HEK293 (cell line): Measurements from ENCODE around the gene LIN54.

ENCODE experiments used
- CTCF ChIA-PET: fragments of 350-600 bp; formaldehyde crosslinking; extraction: SDS; loops from one replicate; lab custom pipeline; 2021; ENCODE audit warnings: antibody characterized with exemption; lab: Yijun Ruan, JAX
- POLR2A ChIA-PET: fragments of 300-600 bp; formaldehyde crosslinking; extraction: SDS; loops from one replicate; lab custom pipeline; 2020; ENCODE audit warnings: antibody characterized with exemption, inconsistent platforms; lab: Yijun Ruan, JAX
- H3K27ac ChIP-seq: fragments of 200-500 bp; sonication (Bioruptor generic); 2 replicates; pipeline ENCODE4 v1.5.1; 2014; ENCODE audit warnings: low read depth, low read length, control low read depth, inconsistent platforms; ENCODE audit errors: extremely low read depth
- H3K36me3 ChIP-seq, 2 experiments: fragments of 200-500 bp in 1 of 2; sonication (Bioruptor generic) in 1 of 2; 1 replicate in 1 of 2; 2 replicates in 1 of 2; pipeline ENCODE4 v1.5.1; 2014 to 2017; ENCODE audit warnings: inconsistent platforms in 2 of 2, low read length in 2 of 2; ENCODE audit not compliant: control insufficient read depth in 2 of 2, insufficient read depth in 1 of 2
- H3K4me1 ChIP-seq: fragments of 200-500 bp; sonication (Bioruptor generic); 2 replicates; pipeline ENCODE4 v1.5.1; 2014; ENCODE audit warnings: mild to moderate bottlenecking, low read length, inconsistent platforms; ENCODE audit not compliant: control insufficient read depth, insufficient read depth
- H3K4me3 ChIP-seq: 2 replicates; pipeline ENCODE4 v1.5.1; 2011; ENCODE audit warnings: low read depth, mild to moderate bottlenecking, control low read depth, low read length, moderate library complexity
- H3K9me3 ChIP-seq: fragments of 200-500 bp; sonication (Bioruptor generic); 2 replicates; pipeline ENCODE4 v1.5.1; 2014; ENCODE audit warnings: low read depth, low read length, inconsistent platforms; ENCODE audit not compliant: control insufficient read depth, insufficient read depth
- ELK4 ChIP-seq: IDR thresholded peaks from 2 replicates; pipeline ENCODE4 v1.6.1; 2011; ENCODE audit warnings: mild to moderate bottlenecking, low read depth, low read length, borderline replicate concordance
- FEZF1 ChIP-seq: fragments of 450-650 bp; formaldehyde crosslinking; IDR thresholded peaks from 2 replicates; pipeline ENCODE4 v1.5.1; 2016; ENCODE audit warnings: missing biosample characterization, missing genetic modification characterization
- HOXC10 ChIP-seq: sonication (generic); formaldehyde crosslinking; IDR thresholded peaks from 2 replicates; pipeline ENCODE4 v1.8.1; 2023; ENCODE audit warnings: mild to moderate bottlenecking, missing genetic modification reagents
- HOXD13 ChIP-seq: sonication (generic); formaldehyde crosslinking; IDR thresholded peaks from 2 replicates; pipeline ENCODE4 v1.8.0; 2022; ENCODE audit warnings: missing genetic modification reagents, borderline replicate concordance
- KLF1 ChIP-seq: fragments of 450-650 bp; formaldehyde crosslinking; IDR thresholded peaks from 2 replicates; pipeline ENCODE4 v1.5.1; 2016; ENCODE audit warnings: missing biosample characterization, missing genetic modification characterization
- MEIS1 ChIP-seq: sonication (generic); formaldehyde crosslinking; IDR thresholded peaks from 2 replicates; pipeline ENCODE4 v1.8.1; 2022; ENCODE audit warnings: missing genetic modification reagents, mild to moderate bottlenecking, borderline replicate concordance
- PRDM1 ChIP-seq: fragments of 450-650 bp; formaldehyde crosslinking; IDR thresholded peaks from 2 replicates; pipeline ENCODE4; 2016; ENCODE audit warnings: missing biosample characterization, missing genetic modification characterization
- PRDM6 ChIP-seq: fragments of 450-650 bp; formaldehyde crosslinking; IDR thresholded peaks from 2 replicates; pipeline ENCODE4 v1.5.1; 2017; ENCODE audit warnings: missing biosample characterization, missing genetic modification characterization
- RBAK ChIP-seq: fragments of 450-650 bp; formaldehyde crosslinking; IDR thresholded peaks from 2 replicates; pipeline ENCODE4 v1.5.1; 2016; ENCODE audit warnings: missing biosample characterization, missing genetic modification characterization
- SCRT2 ChIP-seq: fragments of 450-650 bp; formaldehyde crosslinking; IDR thresholded peaks from 2 replicates; pipeline ENCODE4 v1.5.1; 2016; ENCODE audit warnings: missing biosample characterization, missing genetic modification characterization
- SP7 ChIP-seq: fragments of 450-650 bp; formaldehyde crosslinking; IDR thresholded peaks from 2 replicates; pipeline ENCODE4 v1.5.1; 2016; ENCODE audit warnings: missing biosample characterization, missing genetic modification characterization
- ZBTB21 ChIP-seq: fragments of 450-650 bp; formaldehyde crosslinking; IDR thresholded peaks from 2 replicates; pipeline ENCODE4 v1.5.1; 2017; ENCODE audit warnings: missing biosample characterization, missing genetic modification characterization
- ZBTB44 ChIP-seq: fragments of 450-650 bp; IDR thresholded peaks from 2 replicates; pipeline ENCODE4 v1.5.1; 2018; ENCODE audit warnings: missing biosample characterization, mild to moderate bottlenecking, missing genetic modification characterization
- ZBTB7A ChIP-seq: fragments of 450-650 bp; formaldehyde crosslinking; IDR thresholded peaks from 2 replicates; pipeline ENCODE4 v1.5.1; 2016; ENCODE audit warnings: low read depth, missing biosample characterization, missing genetic modification characterization
- ZNF10 ChIP-seq: fragments of 450-650 bp; formaldehyde crosslinking; IDR thresholded peaks from 2 replicates; pipeline ENCODE4 v1.5.1; 2017; ENCODE audit warnings: missing biosample characterization, missing genetic modification characterization
- ZNF138 ChIP-seq: fragments of 450-650 bp; formaldehyde crosslinking; IDR thresholded peaks from 2 replicates; pipeline ENCODE4 v1.5.1; 2016; ENCODE audit warnings: missing biosample characterization, missing genetic modification characterization, borderline replicate concordance
- ZNF146 ChIP-seq: fragments of 450-650 bp; formaldehyde crosslinking; IDR thresholded peaks from 2 replicates; pipeline ENCODE4 v1.5.1; 2016; ENCODE audit warnings: missing biosample characterization, missing genetic modification characterization
- ZNF2 ChIP-seq: fragments of 450-650 bp; formaldehyde crosslinking; IDR thresholded peaks from 2 replicates; pipeline ENCODE4 v1.5.1; 2016; ENCODE audit warnings: missing biosample characterization, missing genetic modification characterization
- ZNF211 ChIP-seq: fragments of 450-650 bp; formaldehyde crosslinking; IDR thresholded peaks from 2 replicates; pipeline ENCODE4 v1.5.1; 2016; ENCODE audit warnings: low read depth, missing biosample characterization, missing genetic modification characterization
- ZNF335 ChIP-seq: fragments of 450-650 bp; formaldehyde crosslinking; conservative IDR thresholded peaks from 2 replicates; pipeline ENCODE4 v1.5.1; 2016; ENCODE audit warnings: missing biosample characterization, missing genetic modification characterization
- ZNF366 ChIP-seq: fragments of 450-650 bp; formaldehyde crosslinking; conservative IDR thresholded peaks from 2 replicates; pipeline ENCODE4 v1.5.1; 2016; ENCODE audit warnings: missing biosample characterization, missing genetic modification characterization
- ZNF37A ChIP-seq: fragments of 450-650 bp; IDR thresholded peaks from 2 replicates; pipeline ENCODE4 v1.5.1; 2018; ENCODE audit warnings: missing biosample characterization, missing genetic modification characterization
- ZNF394 ChIP-seq: fragments of 450-650 bp; formaldehyde crosslinking; IDR thresholded peaks from 2 replicates; pipeline ENCODE4 v1.5.1; 2016; ENCODE audit warnings: missing biosample characterization, missing genetic modification characterization, mild to moderate bottlenecking, moderate library complexity, borderline replicate concordance
- ZNF473 ChIP-seq: fragments of 450-650 bp; formaldehyde crosslinking; IDR thresholded peaks from 2 replicates; pipeline ENCODE4 v1.5.1; 2017; ENCODE audit warnings: missing biosample characterization, missing genetic modification characterization
- ZNF501 ChIP-seq: fragments of 450-650 bp; formaldehyde crosslinking; IDR thresholded peaks from 2 replicates; pipeline ENCODE4 v1.5.1; 2016; ENCODE audit warnings: missing biosample characterization, missing genetic modification characterization
- ZNF514 ChIP-seq: fragments of 450-650 bp; formaldehyde crosslinking; IDR thresholded peaks from 2 replicates; pipeline ENCODE4 v1.5.1; 2016; ENCODE audit warnings: missing biosample characterization, missing genetic modification characterization
- ZNF585B ChIP-seq: fragments of 450-650 bp; formaldehyde crosslinking; IDR thresholded peaks from 2 replicates; pipeline ENCODE4 v1.5.1; 2016; ENCODE audit warnings: missing biosample characterization, missing genetic modification characterization
- ZNF623 ChIP-seq: fragments of 450-650 bp; formaldehyde crosslinking; IDR thresholded peaks from 2 replicates; pipeline ENCODE4 v1.5.1; 2016; ENCODE audit warnings: missing biosample characterization, missing genetic modification characterization
- ZNF629 ChIP-seq: fragments of 450-650 bp; formaldehyde crosslinking; IDR thresholded peaks from 2 replicates; pipeline ENCODE4 v1.5.1; 2017; ENCODE audit warnings: missing biosample characterization, missing genetic modification characterization
- ZNF660 ChIP-seq: fragments of 450-650 bp; IDR thresholded peaks from 2 replicates; pipeline ENCODE4 v1.5.1; 2018; ENCODE audit warnings: missing biosample characterization, mild to moderate bottlenecking, missing genetic modification characterization
- ZNF777 ChIP-seq: fragments of 450-650 bp; formaldehyde crosslinking; IDR thresholded peaks from 2 replicates; pipeline ENCODE4 v1.5.1; 2017; ENCODE audit warnings: missing biosample characterization, missing genetic modification characterization, borderline replicate concordance
- ZXDB ChIP-seq: fragments of 450-650 bp; formaldehyde crosslinking; IDR thresholded peaks from 2 replicates; pipeline ENCODE4 v1.5.1; 2016; ENCODE audit warnings: missing biosample characterization, missing genetic modification characterization

The LIN54 gene

GRCh38 chr4:82898322-82899243 is 112.0 kb downstream of the LIN54 start:
- POLR2A ChIA-PET, result interaction anchor here (3.4 kb wide), 1 partner anchor 113 kb away, joined by 26 read pairs; the partner anchor contains the start of gene LIN54
- peak overlapping the region; percentile 72 for H3K4me3 ChIP-seq
- TF ChIP-seq ZNF394, result peak; percentile 15; the same call in 1 of the 2 replicates
- no peak for TF ChIP-seq SP7 (tag by site-specific recombination)
- TF ChIP-seq SCRT2 (tag by site-specific recombination), result peak; percentile 63
- peak; percentile 28; the same call in 1 of the 2 replicates for TF ChIP-seq ZNF366
- peak; percentile 40; the same call in 1 of the 2 replicates for TF ChIP-seq PRDM6 (tag by site-specific recombination)
- peak; percentile 59 for TF ChIP-seq ZNF335 (tag by site-specific recombination)
- TF ChIP-seq PRDM1 (tag by site-specific recombination), result peak; percentile 86
- TF ChIP-seq ZXDB (tag by site-specific recombination), result 0 out of 2 replicates have a peak, but pooled peaks have one; percentile 15
- peak; percentile 94 for TF ChIP-seq ZNF146
- no peak for TF ChIP-seq ZNF2 (tag by site-specific recombination)
- TF ChIP-seq ZNF514, result no peak
- TF ChIP-seq ZNF629 (tag by site-specific recombination), result peak; percentile 46; the same call in 1 of the 2 replicates
- 0 out of 2 replicates have a peak, but pooled peaks have one; percentile 13 for TF ChIP-seq ZNF501 (tag by site-specific recombination)
- 0 out of 2 replicates have a peak, but pooled peaks have one; percentile 16 for TF ChIP-seq ZNF10
- 0 out of 2 replicates have a peak, but pooled peaks have one; percentile 16 for TF ChIP-seq KLF1
- TF ChIP-seq ZNF660 (tag by site-specific recombination), result 0 out of 2 replicates have a peak, but pooled peaks have one; percentile 31
- TF ChIP-seq FEZF1, result peak; percentile 31; the same call in 1 of the 2 replicates
- TF ChIP-seq HOXD13 (CRISPR knock-in tag), result no peak
- TF ChIP-seq, all 188 proteins: peak for 14
- H3K9me3 ChIP-seq, result no peaks in the 10 kb centered on the region
- H3K36me3 ChIP-seq, result peaks cover 18 to 59% of the 10 kb centered on the region in 2 experiments
- CTCF ChIA-PET, result interaction anchor here (0.6 to 2.1 kb wide), 6 partner anchors 9 to 185 kb away, joined by 3 to 13 read pairs (median 3); no protein-coding TSS in a partner anchor
- H3K4me1 ChIP-seq, result no peaks in the 10 kb centered on the region
- H3K27ac ChIP-seq, result no peak overlapping the region

GRCh38 chr4:82896755-82897154 is 113.9 kb downstream of the LIN54 start:
- no peak overlapping the region for H3K27ac ChIP-seq
- ChIA-PET CTCF (no interaction called here), POLR2A (no interaction called here)
- H3K4me1 ChIP-seq, result peaks cover 4% of the 10 kb centered on the region; the same call in 1 of the 2 replicates
- peaks cover 18 to 66% of the 10 kb centered on the region in 2 experiments for H3K36me3 ChIP-seq
- H3K4me3 ChIP-seq, result no peak overlapping the region
- H3K9me3 ChIP-seq, result no peaks in the 10 kb centered on the region
- TF ChIP-seq ZNF585B (tag by site-specific recombination), result no peak
- no peak for TF ChIP-seq RBAK (tag by site-specific recombination)
- TF ChIP-seq ZNF777 (tag by site-specific recombination), result no peak
- no peak for TF ChIP-seq ELK4
- no peak for TF ChIP-seq ZBTB21 (tag by site-specific recombination)
- TF ChIP-seq ZBTB44 (tag by site-specific recombination), result no peak
- no peak for TF ChIP-seq ZNF211 (tag by site-specific recombination)
- no peak for TF ChIP-seq ZNF138
- no peak for TF ChIP-seq HOXC10 (CRISPR knock-in tag)
- TF ChIP-seq ZNF37A, result no peak
- no peak for TF ChIP-seq MEIS1 (CRISPR knock-in tag)
- TF ChIP-seq ZNF623 (tag by site-specific recombination), result no peak
- TF ChIP-seq ZNF473 (tag by site-specific recombination), result no peak
- TF ChIP-seq ZBTB7A (tag by site-specific recombination), result no peak
